Loucy (cell line): ENCODE results near the gene PBX1.

ENCODE experiments used
- CTCF ChIP-seq: fragments of 200-600 bp; sonication (generic); conservative IDR thresholded peaks from 2 replicates; pipeline ENCODE4 v1.5.1; 2014; ENCODE audit warnings: mild to moderate bottlenecking, antibody characterized with exemption, low read length
- EZH2phosphoT487 ChIP-seq: fragments of 200-600 bp; IDR thresholded peaks from 2 replicates; pipeline ENCODE4 v1.6.1; 2018; ENCODE audit warnings: antibody characterized with exemption, mild to moderate bottlenecking, moderate library complexity, borderline replicate concordance

GRCh38 chr1:164569866-164570265 lies 10.9 kb downstream of the PBX1 start:
- TF ChIP-seq CTCF (no peak), EZH2phosphoT487 (no peak)
